Measurements from ENCODE around the gene CALML5. TPM values are rescaled to one million over a fixed set of nuclear protein-coding genes. Genes with fewer than 3 reads are reported as not detected.

CALML5 gene
- total RNA-seq, 1 donor from 2014 or later = not detected

DNA sequence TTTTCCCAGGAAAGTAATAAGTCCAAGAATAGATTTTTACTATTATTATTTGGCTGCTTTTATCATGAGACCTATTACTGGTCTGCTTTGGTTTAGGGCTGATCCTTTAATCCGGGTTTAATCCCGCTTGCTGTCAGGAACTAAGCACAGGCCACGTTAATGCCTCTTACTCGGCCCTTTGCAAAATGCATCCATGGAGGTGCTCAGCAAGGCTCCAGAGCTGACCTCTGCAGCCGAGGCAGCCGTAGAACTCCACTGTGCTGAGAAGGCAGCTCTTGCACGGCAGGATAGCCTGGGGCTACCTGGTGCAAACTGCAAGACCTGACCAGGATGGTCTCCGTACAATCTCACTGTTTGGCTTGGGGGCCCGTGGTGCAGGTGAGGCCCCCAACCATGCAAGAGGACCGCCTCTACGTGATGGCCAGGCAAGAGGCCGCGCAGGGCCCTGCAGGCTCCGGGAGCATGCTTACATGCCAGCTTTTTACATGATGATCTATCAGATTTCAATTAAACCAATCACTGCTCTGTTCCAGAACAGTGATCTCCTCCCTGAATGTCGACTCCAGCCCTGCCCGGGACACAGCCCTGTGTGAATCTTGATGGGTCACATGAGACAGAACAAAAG lies 15.0 kb upstream of the CALML5 start:
- peaks cover 7% of the 10 kb centered on the region for H3K27me3 Mint-ChIP-seq (ENCODE audit: low read depth)
- no peak overlapping the region for H3K27ac Mint-ChIP-seq (ENCODE audit: unreplicated experiment)
- no peak overlapping the region for H3K4me3 Mint-ChIP-seq (ENCODE audit: unreplicated experiment)
- peak; percentile 46 for DNase-seq (ENCODE audit: low spot score)
- TF ChIP-seq, protein P1, sequence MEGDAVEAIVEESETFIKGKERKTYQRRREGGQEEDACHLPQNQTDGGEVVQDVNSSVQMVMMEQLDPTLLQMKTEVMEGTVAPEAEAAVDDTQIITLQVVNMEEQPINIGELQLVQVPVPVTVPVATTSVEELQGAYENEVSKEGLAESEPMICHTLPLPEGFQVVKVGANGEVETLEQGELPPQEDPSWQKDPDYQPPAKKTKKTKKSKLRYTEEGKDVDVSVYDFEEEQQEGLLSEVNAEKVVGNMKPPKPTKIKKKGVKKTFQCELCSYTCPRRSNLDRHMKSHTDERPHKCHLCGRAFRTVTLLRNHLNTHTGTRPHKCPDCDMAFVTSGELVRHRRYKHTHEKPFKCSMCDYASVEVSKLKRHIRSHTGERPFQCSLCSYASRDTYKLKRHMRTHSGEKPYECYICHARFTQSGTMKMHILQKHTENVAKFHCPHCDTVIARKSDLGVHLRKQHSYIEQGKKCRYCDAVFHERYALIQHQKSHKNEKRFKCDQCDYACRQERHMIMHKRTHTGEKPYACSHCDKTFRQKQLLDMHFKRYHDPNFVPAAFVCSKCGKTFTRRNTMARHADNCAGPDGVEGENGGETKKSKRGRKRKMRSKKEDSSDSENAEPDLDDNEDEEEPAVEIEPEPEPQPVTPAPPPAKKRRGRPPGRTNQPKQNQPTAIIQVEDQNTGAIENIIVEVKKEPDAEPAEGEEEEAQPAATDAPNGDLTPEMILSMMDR (IDR thresholded peaks at IDR 0.05) = no peak
- peaks cover 3% of the 10 kb centered on the region for H3K36me3 Mint-ChIP-seq (ENCODE audit: low read depth)
- no peaks in the 10 kb centered on the region for H3K4me1 Mint-ChIP-seq (ENCODE audit: low read depth)
- no peaks in the 10 kb centered on the region for H3K9me3 Mint-ChIP-seq (ENCODE audit: low read depth)

DNA sequence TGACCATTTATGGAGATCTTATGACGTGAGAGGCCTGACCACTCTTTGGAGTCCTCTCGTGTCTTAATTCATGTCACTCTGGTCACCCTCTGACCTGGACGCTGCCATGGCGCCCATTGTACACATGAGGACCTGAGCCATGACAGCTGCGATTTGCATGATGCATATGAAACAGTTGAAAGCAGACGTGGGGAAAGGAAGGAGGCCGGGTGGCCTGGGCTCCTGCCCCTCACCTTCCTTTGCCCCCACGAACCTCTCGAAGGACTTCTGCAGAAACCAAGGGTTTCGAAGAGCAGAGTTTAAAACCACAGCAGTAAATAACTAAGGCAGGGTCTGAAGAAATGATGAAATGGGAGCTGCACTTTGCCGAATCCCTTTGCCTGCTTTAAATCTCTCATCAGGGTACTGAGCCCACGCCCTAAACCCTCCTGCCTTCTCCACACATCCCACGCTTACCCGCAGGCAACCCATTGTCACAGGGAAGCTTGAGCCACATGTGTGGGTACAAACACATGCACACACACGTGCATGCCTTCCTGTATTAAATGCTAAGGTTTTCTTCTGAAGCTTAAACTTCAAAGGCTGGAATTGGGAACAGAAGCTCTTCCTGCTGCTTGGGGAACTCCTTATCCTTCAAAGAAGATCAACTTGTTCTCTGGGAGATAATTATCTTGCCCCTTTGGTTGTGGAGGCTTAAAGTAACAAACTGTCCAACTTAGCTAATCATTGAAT lies 13.7 kb upstream of the CALML5 start:
- TF ChIP-seq, protein P1 (IDR thresholded peaks at IDR 0.05) = no peak
- H3K27me3 Mint-ChIP-seq (ENCODE audit: low read depth) = peaks cover 7% of the 10 kb centered on the region
- no peaks in the 10 kb centered on the region for H3K9me3 Mint-ChIP-seq (ENCODE audit: low read depth)
- H3K27ac Mint-ChIP-seq (ENCODE audit: unreplicated experiment) = no peak overlapping the region
- H3K4me1 Mint-ChIP-seq (ENCODE audit: low read depth) = no peaks in the 10 kb centered on the region
- DNase-seq (ENCODE audit: low spot score) = peak; percentile 34
- no peak overlapping the region for H3K4me3 Mint-ChIP-seq (ENCODE audit: unreplicated experiment)
- peaks cover 3% of the 10 kb centered on the region for H3K36me3 Mint-ChIP-seq (ENCODE audit: low read depth)

DNA sequence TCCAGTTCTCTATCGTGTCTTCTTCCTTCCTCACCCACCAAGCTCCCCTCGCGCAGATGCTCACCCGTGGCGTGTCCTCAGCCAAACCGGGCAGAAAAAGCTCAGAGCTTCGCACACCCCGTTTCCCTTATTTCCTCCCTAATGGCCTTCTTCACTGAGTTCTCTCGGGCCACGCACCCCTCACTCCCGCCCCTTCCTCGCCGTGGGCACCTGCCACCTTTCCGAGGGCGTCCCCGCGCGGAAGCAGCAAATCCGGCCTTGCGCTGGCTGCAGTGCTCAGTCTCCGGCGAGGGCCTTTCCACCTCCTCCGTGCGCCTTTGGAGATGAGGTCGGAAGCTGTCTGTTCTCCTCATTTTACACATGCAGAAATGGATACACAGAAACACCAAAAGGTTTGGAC lies 13.0 kb upstream of the CALML5 start:
- Mint-ChIP-seq H3K4me3 (ENCODE audit: unreplicated experiment) (no peak overlapping the region), H3K9me3 (ENCODE audit: low read depth) (no peaks in the 10 kb centered on the region), H3K27me3 (ENCODE audit: low read depth) (peaks cover 7% of the 10 kb centered on the region), H3K4me1 (ENCODE audit: low read depth) (no peaks in the 10 kb centered on the region), H3K27ac (ENCODE audit: unreplicated experiment) (no peak overlapping the region), H3K36me3 (ENCODE audit: low read depth) (peaks cover 3% of the 10 kb centered on the region)
- peak; percentile 59 for DNase-seq (ENCODE audit: low spot score)
- TF ChIP-seq, protein P1 (IDR thresholded peaks at IDR 0.05) = no peak

DNA sequence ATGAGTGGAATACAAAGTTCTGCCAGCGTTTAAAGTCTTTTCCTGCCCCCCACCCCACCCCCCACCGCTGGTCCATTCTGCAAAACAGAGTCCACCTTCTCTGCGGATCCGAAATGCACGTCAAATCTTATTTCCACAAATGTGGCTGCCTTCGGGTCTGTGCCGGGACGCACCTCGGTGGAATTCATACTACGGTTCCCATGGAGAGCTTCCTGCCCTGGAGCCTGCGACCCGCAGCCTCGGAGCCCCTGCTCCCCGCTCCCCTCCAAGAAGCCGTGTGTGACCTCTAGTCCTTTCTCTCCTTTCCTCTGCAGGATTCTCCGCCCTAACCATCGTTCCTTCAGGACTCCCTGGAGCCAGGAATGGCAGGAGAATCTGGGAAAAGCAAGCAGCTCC lies 12.5 kb upstream of the CALML5 start:
- TF ChIP-seq, protein P1 (IDR thresholded peaks at IDR 0.05) = no peak
- peak; percentile 77 for DNase-seq (ENCODE audit: low spot score)
- no peaks in the 10 kb centered on the region for H3K9me3 Mint-ChIP-seq (ENCODE audit: low read depth)
- H3K27me3 Mint-ChIP-seq (ENCODE audit: low read depth) = peaks cover 7% of the 10 kb centered on the region
- no peaks in the 10 kb centered on the region for H3K4me1 Mint-ChIP-seq (ENCODE audit: low read depth)
- no peak overlapping the region for H3K27ac Mint-ChIP-seq (ENCODE audit: unreplicated experiment)
- H3K36me3 Mint-ChIP-seq (ENCODE audit: low read depth) = peaks cover 3% of the 10 kb centered on the region
- no peak overlapping the region for H3K4me3 Mint-ChIP-seq (ENCODE audit: unreplicated experiment)

DNA sequence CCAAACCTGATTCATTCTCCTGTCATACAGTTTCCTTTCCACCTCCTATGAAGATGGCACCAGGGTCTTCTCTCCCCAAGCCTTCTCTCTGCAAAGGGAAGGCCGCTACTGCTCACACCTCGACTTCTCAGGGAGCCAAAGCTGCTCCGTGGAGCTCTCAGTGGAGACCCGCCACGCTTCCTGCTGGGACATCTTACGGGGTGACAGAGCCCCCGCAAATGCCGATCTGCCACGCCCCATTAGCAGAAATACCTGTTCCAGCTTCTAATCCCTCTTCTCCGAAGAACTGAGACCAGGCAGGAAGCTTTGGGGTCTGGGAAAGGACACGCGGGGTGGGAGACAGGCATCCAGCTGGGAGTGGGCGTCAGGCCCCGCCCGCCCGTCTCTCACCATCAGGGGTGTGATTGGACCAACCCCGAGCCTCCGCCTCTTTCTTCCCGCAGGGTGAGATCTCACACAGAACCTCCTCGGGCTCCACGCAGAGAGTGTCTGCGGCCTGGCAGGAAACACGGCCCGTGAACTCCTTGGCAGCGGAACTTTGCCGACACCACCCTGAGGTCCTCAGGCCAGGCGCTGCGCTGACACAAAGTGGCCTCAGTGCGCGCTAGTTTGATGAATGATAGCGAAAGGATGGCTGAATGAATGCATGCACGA lies 12.0 kb upstream of the CALML5 start:
- peaks cover 7% of the 10 kb centered on the region for H3K27me3 Mint-ChIP-seq (ENCODE audit: low read depth)
- no peak overlapping the region for H3K4me3 Mint-ChIP-seq (ENCODE audit: unreplicated experiment)
- H3K27ac Mint-ChIP-seq (ENCODE audit: unreplicated experiment) = no peak overlapping the region
- peaks cover 2% of the 10 kb centered on the region for H3K36me3 Mint-ChIP-seq (ENCODE audit: low read depth)
- no peaks in the 10 kb centered on the region for H3K4me1 Mint-ChIP-seq (ENCODE audit: low read depth)
- H3K9me3 Mint-ChIP-seq (ENCODE audit: low read depth) = no peaks in the 10 kb centered on the region
- DNase-seq (ENCODE audit: low spot score) = peak; percentile 84
- TF ChIP-seq, protein P1 (IDR thresholded peaks at IDR 0.05) = no peak
